Thyroid gland (tissue), 4 donors: Measurements from ENCODE around the gene EBPL. TPM values are rescaled to one million over a fixed set of nuclear protein-coding genes. Genes with fewer than 3 reads are reported as not detected.

Source experiments
- DNase-seq, 2 donors: peaks; one replicate each; pipeline ENCODE4 v3.0.0-alpha.2; 2019
- H3K27ac ChIP-seq, 3 donors: fragments of 200-600 bp; sonication (generic); 1 replicate in 2 of 3; 2 replicates in 1 of 3; pipeline ENCODE4 v1.5.1; 2016 to 2019; ENCODE audit warnings: mild to moderate bottlenecking in 1 of 3, moderate library complexity in 1 of 3
- H3K27me3 ChIP-seq: fragments of 200-600 bp; sonication (generic); one replicate; pipeline ENCODE4 v1.5.1; 2019
- H3K36me3 ChIP-seq, 2 donors: fragments of 200-600 bp; sonication (generic); one replicate each; pipeline ENCODE4 v1.5.1; 2016 to 2019
- H3K4me1 ChIP-seq, 2 donors: fragments of 200-600 bp; sonication (generic); one replicate each; pipeline ENCODE4 v1.5.1; 2017 to 2019
- H3K4me3 ChIP-seq, 3 donors: fragments of 200-600 bp; sonication (generic); replicated peaks in 1 of 3; 1 replicate in 2 of 3; 2 replicates in 1 of 3; pipeline ENCODE4 v1.5.1; 2016; ENCODE audit warnings: mild to moderate bottlenecking in 1 of 3
- H3K9me3 ChIP-seq: fragments of 200-600 bp; sonication (generic); one replicate; pipeline ENCODE4 v1.5.1; 2017
- CTCF ChIP-seq, 6 experiments: fragments of 200-600 bp in 3 of 6; fragments of 450-650 bp in 3 of 6; sonication (generic) in 3 of 6; IDR thresholded peaks; one replicate each; pipeline ENCODE4 v1.5.1; 2016 to 2019; ENCODE audit warnings: antibody characterized with exemption in 6 of 6, mild to moderate bottlenecking in 2 of 6, inconsistent platforms in 1 of 6, moderate library complexity in 1 of 6
- POLR2A ChIP-seq, 2 donors: fragments of 450-650 bp; IDR thresholded peaks; one replicate each; pipeline ENCODE4 v1.6.1; 2017; ENCODE audit warnings: antibody characterized with exemption in 2 of 2, mild to moderate bottlenecking in 2 of 2, moderate library complexity in 1 of 2
- WGBS, 2 donors: methylation state at CpG; one replicate each; pipeline ENCODE4 v1.1.5; 2017; 5-methylcytosine and 5-hydroxymethylcytosine counted together
- intact Hi-C: fragments of 100-400 bp; cut with DNase I; formaldehyde crosslinking; loops from one replicate; pipeline ENCODE4 v1.15.1; 2023
- total RNA-seq, 4 donors: library from RNA; depleted of rRNA; stranded (reverse); fragments of >200 nt; gene quantifications; one replicate each; pipeline ENCODE4 v1.2.3, GENCODE V29; 2016

EBPL gene
- total RNA-seq, 4 donors from 2014 or later: 41.0 to 102 (median 66.9) TPM

- intact Hi-C loops: no loop called here
- DNase-seq: no peak
- no peak for TF ChIP-seq CTCF (IDR thresholded peaks at IDR 0.05)
- TF ChIP-seq POLR2A (IDR thresholded peaks at IDR 0.05): no peak
- H3K4me1 ChIP-seq: no peaks in the 10 kb centered on the region
- H3K27me3 ChIP-seq: no peaks in the 10 kb centered on the region
- no peaks in the 10 kb centered on the region for H3K36me3 ChIP-seq
- H3K27ac ChIP-seq: no peak overlapping the region
- no peak overlapping the region for H3K4me3 ChIP-seq
- no peaks in the 10 kb centered on the region for H3K9me3 ChIP-seq
Measured at GRCh38 chr13:49653478-49653877, 37.8 kb downstream of the EBPL start.

GRCh38 chr13:49652355-49653305 is 38.7 kb downstream of the EBPL start:
- Histone ChIP-seq H3K27me3 (no peaks in the 10 kb centered on the region), H3K9me3 (no peaks in the 10 kb centered on the region), H3K4me1 (no peaks in the 10 kb centered on the region), H3K27ac (no peak overlapping the region), H3K4me3 (no peak overlapping the region), H3K36me3 (no peaks in the 10 kb centered on the region)
- no peak for TF ChIP-seq POLR2A (IDR thresholded peaks at IDR 0.05)
- TF ChIP-seq CTCF (IDR thresholded peaks at IDR 0.05): peak in 3 of 6 experiments; percentile 32 to 58 (median 44)
- DNase-seq: peak; percentile 12 to 17
- intact Hi-C loops: no loop called here
- 37 to 47% methylated on average over 12 to 14 of the region's 16 CpGs for WGBS, 2 donors

GRCh38 chr13:49651570-49652354 is 39.5 kb downstream of the EBPL start:
- no peak for DNase-seq
- 84 to 88% methylated on average over 16 of the region's 17 CpGs for WGBS, 2 donors
- Histone ChIP-seq H3K36me3 (no peaks in the 10 kb centered on the region), H3K4me1 (no peaks in the 10 kb centered on the region), H3K27ac (no peak overlapping the region), H3K27me3 (no peaks in the 10 kb centered on the region), H3K9me3 (no peaks in the 10 kb centered on the region), H3K4me3 (no peak overlapping the region)
- intact Hi-C loops: no loop called here
- TF ChIP-seq CTCF (IDR thresholded peaks at IDR 0.05): no peak
- TF ChIP-seq POLR2A (IDR thresholded peaks at IDR 0.05): no peak

- WGBS, 2 donors: 81 to 93% methylated on average over 2 of the region's 2 CpGs
- intact Hi-C loops: no loop called here
- Histone ChIP-seq H3K4me3 (no peak overlapping the region), H3K27ac (no peak overlapping the region), H3K27me3 (no peaks in the 10 kb centered on the region), H3K9me3 (no peaks in the 10 kb centered on the region), H3K36me3 (no peaks in the 10 kb centered on the region), H3K4me1 (no peaks in the 10 kb centered on the region)
- no peak for TF ChIP-seq POLR2A (IDR thresholded peaks at IDR 0.05)
- TF ChIP-seq CTCF (IDR thresholded peaks at IDR 0.05): no peak
- no peak for DNase-seq
Measured at GRCh38 chr13:49649963-49650312, 41.3 kb downstream of the EBPL start.
